Measurements from ENCODE around the gene PRIMPOL. TPM values are rescaled to one million over a fixed set of nuclear protein-coding genes. Genes with fewer than 3 reads are reported as not detected.
"Not testable (repeated sequence)": the region's sequence is repeated elsewhere in the genome, so short reads cannot be mapped to it uniquely, and the experiment has no call there.

The PRIMPOL gene
- total and polyA plus RNA-seq, 5 experiments from 2014 or later: 12.1 to 17.6 (median 16.1) TPM

DNA sequence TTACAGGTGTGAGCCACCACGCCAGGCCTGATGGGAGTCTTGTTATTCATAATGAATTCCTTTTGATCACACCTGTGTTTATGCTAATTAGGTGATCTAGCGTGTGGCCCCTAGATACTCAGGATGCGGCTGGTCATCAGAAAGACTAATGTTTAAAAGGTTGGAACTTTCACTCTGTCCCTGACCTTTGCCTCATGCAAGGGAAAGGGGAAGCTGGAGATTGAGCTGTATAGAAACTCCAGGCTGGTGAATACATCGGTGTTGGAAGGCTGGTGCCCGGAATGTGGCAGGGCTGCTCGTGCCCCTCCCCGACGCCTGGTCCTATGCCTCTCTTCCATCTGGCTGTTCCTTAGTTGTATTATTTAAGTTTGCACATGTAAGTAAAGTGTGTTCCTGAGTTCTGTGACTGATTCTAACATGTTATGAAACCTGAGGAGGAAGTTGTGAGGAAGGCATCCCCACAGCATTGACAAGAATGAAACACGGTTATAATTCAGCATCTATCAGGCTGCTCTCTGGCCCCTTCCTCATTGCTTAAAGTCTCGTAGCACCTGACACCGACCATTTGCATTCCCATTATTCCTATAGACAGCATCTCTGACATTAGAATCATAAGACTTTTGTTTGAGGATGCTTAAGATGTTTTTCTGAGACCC, 29.2 kb upstream of the PRIMPOL start:
- Mint-ChIP-seq H3K27me3 (no peaks in the 10 kb centered on the region), H3K4me1 (peaks cover 4 to 15% (median 11%) of the 10 kb centered on the region in 4 donors), H3K4me3 (no peak overlapping the region), H3K9me3 (peaks cover 0 to 1% (median 0%) of the 10 kb centered on the region in 9 donors), H3K27ac (peak overlapping the region in 1 of 10 donors; percentile 14), H3K36me3 (peaks cover 0 to 13% (median 6%) of the 10 kb centered on the region in 3 donors)
- ATAC-seq: no peak
- no peak for DNase-seq
- POLR2A ChIA-PET: interaction anchor here (0.7 kb wide), 1 partner anchor 11 kb away, joined by 3 read pairs; no protein-coding TSS in a partner anchor

DNA sequence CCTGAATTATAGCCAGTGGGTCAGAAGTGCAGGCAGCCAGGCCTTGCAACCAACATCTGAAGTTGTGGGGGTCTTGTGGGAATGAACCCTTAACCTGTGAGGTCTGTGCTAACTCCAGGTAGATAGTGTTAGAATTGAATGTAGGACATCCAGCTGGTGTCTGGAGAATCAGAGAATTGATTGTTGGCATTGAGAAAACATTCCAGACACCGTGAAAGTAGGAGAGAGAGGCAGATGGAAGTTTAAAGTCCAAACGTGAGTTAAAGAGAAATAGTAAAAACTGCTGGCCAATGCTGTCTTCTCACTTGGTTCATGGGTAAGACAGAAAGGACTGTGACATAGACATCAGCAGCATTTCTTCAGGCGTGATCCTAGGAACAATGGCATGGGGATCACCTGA, 28.0 kb upstream of the PRIMPOL start:
- Mint-ChIP-seq H3K36me3 (peaks cover 0 to 14% (median 11%) of the 10 kb centered on the region in 3 donors), H3K4me1 (peaks cover 15 to 27% (median 21%) of the 10 kb centered on the region in 4 donors), H3K4me3 (no peak overlapping the region), H3K9me3 (no peaks in the 10 kb centered on the region), H3K27ac (no peak overlapping the region), H3K27me3 (no peaks in the 10 kb centered on the region)
- POLR2A ChIA-PET: no interaction called here
- no peak for DNase-seq
- ATAC-seq: no peak

DNA sequence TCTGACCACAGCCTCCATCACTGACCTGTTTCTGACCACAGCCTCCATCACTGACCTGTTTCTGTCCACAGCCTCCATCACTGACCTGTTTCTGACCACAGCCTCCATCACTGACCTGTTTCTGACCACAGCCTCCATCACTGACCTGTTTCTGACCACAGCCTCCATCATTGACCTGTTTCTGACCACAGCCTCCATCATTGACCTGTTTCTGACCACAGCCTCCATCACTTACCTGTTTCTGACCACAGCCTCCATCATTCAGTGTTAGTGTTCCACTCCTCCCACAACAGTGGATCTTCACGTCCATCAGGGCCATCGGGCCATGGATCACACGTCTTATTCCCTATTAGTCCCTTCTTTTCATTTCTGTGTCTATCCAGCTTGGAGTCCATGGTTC, 25.0 kb upstream of the PRIMPOL start:
- not testable (repeated sequence) for H3K27me3 Mint-ChIP-seq, DNase-seq, ATAC-seq, H3K9me3 Mint-ChIP-seq
- POLR2A ChIA-PET: interaction anchor here (0.9 to 1.5 kb wide), 2 partner anchors 24 to 150 kb away, joined by 3 to 4 read pairs; partner anchors contain the start of genes CASP3 and IRF2
- Mint-ChIP-seq H3K4me1 (peaks cover 24 to 36% (median 30%) of the 10 kb centered on the region in 4 donors), H3K4me3 (peak overlapping the region in 2 of 10 donors; percentile 7 to 62), H3K36me3 (peaks cover 4 to 41% (median 23%) of the 10 kb centered on the region in 3 donors), H3K27ac (peak overlapping the region in 6 of 10 donors; percentile 14 to 86 (median 70))

DNA sequence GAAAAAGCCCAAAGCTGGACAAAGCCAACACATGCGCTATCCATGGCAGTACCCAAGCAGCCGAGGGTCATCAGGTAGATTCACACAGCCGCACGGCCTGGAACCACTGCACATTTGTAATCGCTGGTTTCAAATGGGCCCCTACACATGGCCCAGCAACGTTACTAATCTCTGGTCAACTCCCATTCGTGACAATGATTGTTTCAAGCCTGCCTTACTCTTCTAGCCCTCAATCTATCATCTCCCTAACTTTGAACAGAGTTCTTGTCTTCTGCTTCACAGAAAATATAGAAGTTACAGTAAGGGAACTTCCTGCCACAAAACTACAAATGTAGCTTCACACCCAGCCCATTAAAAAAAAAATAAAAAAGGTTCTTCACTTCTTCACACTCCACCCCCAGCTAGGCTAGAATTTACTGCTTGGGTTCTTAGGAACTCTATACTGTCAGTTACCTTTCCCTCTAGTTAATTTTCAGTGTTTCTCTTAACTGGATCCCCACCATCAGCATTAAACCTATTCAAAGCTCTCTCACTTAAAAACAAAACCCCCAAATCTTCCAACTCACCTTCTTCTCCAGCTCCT, 24.5 kb upstream of the PRIMPOL start:
- Mint-ChIP-seq H3K27ac (peak overlapping the region in 9 of 10 donors; percentile 14 to 86 (median 67)), H3K9me3 (no peaks in the 10 kb centered on the region), H3K4me3 (peak overlapping the region in 7 of 10 donors; percentile 1 to 62 (median 29)), H3K27me3 (no peaks in the 10 kb centered on the region), H3K4me1 (peaks cover 24 to 36% (median 30%) of the 10 kb centered on the region in 4 donors), H3K36me3 (peaks cover 6 to 47% (median 26%) of the 10 kb centered on the region in 3 donors)
- ATAC-seq (peak in 1 of 2 donors; percentile 51), DNase-seq (peak in 2 of 10 donors; percentile 37 to 42)
- POLR2A ChIA-PET: interaction anchor here (0.9 to 1.5 kb wide), 2 partner anchors 24 to 151 kb away, joined by 3 to 4 read pairs; partner anchors contain the start of genes CASP3 and IRF2

DNA sequence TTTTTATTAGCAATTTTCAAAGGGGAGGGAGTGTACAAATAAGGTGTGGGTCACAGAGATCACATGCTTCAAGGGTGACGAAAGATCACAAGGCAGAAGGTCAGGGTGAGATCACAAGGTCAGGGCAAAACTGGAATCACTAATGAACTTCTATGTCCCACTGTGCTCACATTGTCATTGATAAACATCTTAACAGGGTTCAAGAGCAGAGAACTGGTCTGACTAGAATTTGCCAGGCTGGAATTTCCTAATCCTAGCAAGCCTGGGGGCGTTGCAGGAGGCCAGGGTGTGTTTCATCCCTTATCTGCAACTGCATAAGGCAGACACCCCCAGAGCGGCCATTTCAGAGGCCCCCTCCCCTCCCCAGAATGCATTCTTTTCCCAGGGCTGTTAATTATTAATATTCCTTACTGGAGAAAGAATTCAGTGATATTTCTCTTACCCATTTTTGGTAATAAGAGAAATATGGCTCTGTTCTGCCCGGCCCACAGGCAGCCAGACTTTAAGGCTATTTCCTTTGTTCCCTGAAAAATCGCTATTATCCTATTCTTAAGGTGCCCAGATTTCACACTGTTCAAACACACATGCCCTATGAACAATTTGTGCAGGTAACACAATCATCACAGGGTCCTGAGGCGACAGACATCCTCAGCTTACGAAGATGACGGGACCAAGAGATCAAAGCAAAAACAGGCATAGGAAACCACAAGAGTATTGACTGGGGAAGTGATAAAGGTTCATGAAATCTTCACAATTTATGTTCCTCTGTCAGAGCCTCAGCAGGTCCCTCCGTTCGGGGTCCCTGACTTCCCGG, 23.5 kb upstream of the PRIMPOL start:
- DNase-seq (peak in 1 of 10 donors; percentile 23), ATAC-seq (peak; percentile 11 to 38)
- POLR2A ChIA-PET: interaction anchor here (0.9 to 3.0 kb wide), 4 partner anchors 13 to 151 kb away, joined by 3 to 9 read pairs (median 4); partner anchors contain the start of genes CASP3, IRF2 and PRIMPOL

DNA sequence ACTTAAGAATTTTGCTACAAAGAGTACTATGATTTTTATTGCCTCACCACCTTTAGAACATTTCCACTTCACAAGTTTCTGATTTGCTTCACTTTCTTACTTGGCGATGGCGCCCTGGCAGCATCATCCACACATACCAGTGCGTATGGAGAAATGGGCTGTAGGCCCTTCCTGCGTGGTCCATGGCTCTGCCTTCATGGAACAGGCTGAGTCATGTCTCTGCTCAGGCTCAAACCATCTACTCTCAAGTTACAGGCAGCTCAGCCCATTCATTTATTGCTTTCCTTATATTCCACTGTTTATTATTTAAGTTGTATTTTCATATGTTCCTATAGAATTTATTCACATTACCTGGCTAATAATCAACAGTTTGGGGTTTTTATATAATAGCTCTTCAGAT, 21.4 kb upstream of the PRIMPOL start:
- Mint-ChIP-seq H3K4me1 (peaks cover 25 to 36% (median 30%) of the 10 kb centered on the region in 4 donors), H3K27me3 (no peaks in the 10 kb centered on the region), H3K4me3 (no peak overlapping the region), H3K27ac (peak overlapping the region in 3 of 10 donors; percentile 4 to 40 (median 15)), H3K9me3 (no peaks in the 10 kb centered on the region), H3K36me3 (peaks cover 8 to 75% (median 41%) of the 10 kb centered on the region in 3 donors)
- POLR2A ChIA-PET: interaction anchor here (3.0 kb wide), 1 partner anchor 20 kb away, joined by 9 read pairs; the partner anchor contains the start of genes CASP3 and PRIMPOL
- DNase-seq: no peak
- ATAC-seq: no peak

More for the DNA sequence above, 23.5 kb upstream of the PRIMPOL start:
- H3K36me3 Mint-ChIP-seq: peaks cover 8 to 56% (median 33%) of the 10 kb centered on the region in 3 donors
- not testable (repeated sequence) for H3K9me3 Mint-ChIP-seq, H3K27me3 Mint-ChIP-seq
- peak overlapping the region in 6 of 10 donors; percentile 15 to 62 (median 46) for H3K4me3 Mint-ChIP-seq
- H3K4me1 Mint-ChIP-seq: peaks cover 24 to 36% (median 29%) of the 10 kb centered on the region in 4 donors
- peak overlapping the region; percentile 14 to 86 (median 70) for H3K27ac Mint-ChIP-seq

DNA sequence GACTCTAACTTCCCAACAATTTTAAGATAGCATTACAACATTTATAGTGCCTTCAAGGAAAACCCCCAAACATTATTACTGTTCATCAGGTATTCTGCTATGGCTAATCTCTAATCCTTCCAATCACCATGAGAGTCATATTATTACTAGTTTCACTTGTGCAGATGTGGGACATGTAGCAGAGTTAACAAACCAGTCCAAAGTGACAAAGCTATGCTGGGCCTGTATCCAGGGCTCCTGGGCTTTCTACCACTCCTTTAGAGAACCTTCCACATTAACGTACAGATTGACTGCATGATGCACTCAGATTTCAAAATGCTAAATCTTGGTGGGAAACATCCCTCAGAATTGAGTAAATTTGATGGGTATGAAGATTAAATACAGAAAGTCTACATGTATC, 16.7 kb upstream of the PRIMPOL start:
- Mint-ChIP-seq H3K9me3 (no peaks in the 10 kb centered on the region), H3K4me1 (peaks cover 0 to 11% (median 8%) of the 10 kb centered on the region in 4 donors), H3K27ac (peak overlapping the region in 4 of 10 donors; percentile 11 to 54 (median 29)), H3K36me3 (peaks cover 3 to 91% (median 40%) of the 10 kb centered on the region in 3 donors), H3K27me3 (no peaks in the 10 kb centered on the region), H3K4me3 (no peak overlapping the region)
- POLR2A ChIA-PET: interaction anchor here (0.5 to 0.8 kb wide), 2 partner anchors 16 to 971 kb away, joined by 3 read pairs; no protein-coding TSS in a partner anchor
- DNase-seq (no peak), ATAC-seq (no peak)

DNA sequence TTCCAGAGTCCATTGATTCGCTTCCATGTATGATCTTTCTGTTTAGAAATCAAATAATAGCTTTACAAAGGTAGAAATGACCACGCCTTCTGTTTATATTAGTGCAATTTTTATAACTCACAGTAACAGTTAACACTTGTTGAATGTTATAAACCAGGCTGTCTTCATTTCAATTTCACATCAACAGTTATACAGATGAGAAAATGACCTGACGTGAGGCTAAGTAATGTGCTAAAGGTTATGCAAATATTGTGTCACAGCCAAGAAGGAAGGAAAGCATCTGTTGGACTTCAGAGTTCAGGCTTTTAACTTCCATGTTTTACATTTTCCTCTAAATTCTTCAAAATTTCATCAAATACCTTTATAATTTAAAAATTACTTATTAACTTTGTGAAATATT, 14.2 kb upstream of the PRIMPOL start:
- peaks cover 0 to 92% (median 37%) of the 10 kb centered on the region in 3 donors for H3K36me3 Mint-ChIP-seq
- ATAC-seq (no peak), DNase-seq (no peak)
- H3K4me3 Mint-ChIP-seq: no peak overlapping the region
- no peaks in the 10 kb centered on the region for H3K9me3 Mint-ChIP-seq
- no peak overlapping the region for H3K27ac Mint-ChIP-seq
- H3K4me1 Mint-ChIP-seq: peaks cover 17 to 33% (median 25%) of the 10 kb centered on the region in 4 donors
- POLR2A ChIA-PET: interaction anchor here (0.7 to 1.5 kb wide), 2 partner anchors 21 to 161 kb away, joined by 3 read pairs; partner anchors contain the start of gene IRF2
- H3K27me3 Mint-ChIP-seq: no peaks in the 10 kb centered on the region

DNA sequence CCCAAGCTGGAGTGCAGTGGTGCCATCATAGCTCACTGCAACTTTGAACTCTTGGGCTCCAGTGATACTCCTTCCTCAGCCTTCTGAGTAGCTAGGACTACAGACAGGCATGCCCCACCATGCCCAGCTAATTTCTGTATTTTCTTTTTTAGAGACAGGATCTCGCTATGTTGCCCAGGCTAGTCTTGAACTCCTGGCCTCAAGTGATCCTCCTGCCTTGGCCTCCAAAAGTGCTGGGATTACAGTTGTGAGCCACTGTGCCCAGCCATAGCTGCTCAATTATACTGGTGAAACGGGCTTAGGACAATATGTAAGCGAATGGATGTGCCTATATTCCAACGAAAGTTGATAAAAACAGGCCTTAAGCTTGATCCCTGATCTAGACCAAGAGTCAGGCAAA, 13.4 kb upstream of the PRIMPOL start:
- no peak overlapping the region for H3K4me3 Mint-ChIP-seq
- no peak for ATAC-seq
- H3K4me1 Mint-ChIP-seq: peaks cover 20 to 38% (median 32%) of the 10 kb centered on the region in 4 donors
- H3K27ac Mint-ChIP-seq: peak overlapping the region in 1 of 10 donors; percentile 40
- DNase-seq: no peak
- H3K9me3 Mint-ChIP-seq: no peaks in the 10 kb centered on the region
- peaks cover 0 to 88% (median 33%) of the 10 kb centered on the region in 3 donors for H3K36me3 Mint-ChIP-seq
- POLR2A ChIA-PET: interaction anchor here (0.7 to 1.5 kb wide), 2 partner anchors 22 to 162 kb away, joined by 3 read pairs; partner anchors contain the start of gene IRF2
- no peaks in the 10 kb centered on the region for H3K27me3 Mint-ChIP-seq

DNA sequence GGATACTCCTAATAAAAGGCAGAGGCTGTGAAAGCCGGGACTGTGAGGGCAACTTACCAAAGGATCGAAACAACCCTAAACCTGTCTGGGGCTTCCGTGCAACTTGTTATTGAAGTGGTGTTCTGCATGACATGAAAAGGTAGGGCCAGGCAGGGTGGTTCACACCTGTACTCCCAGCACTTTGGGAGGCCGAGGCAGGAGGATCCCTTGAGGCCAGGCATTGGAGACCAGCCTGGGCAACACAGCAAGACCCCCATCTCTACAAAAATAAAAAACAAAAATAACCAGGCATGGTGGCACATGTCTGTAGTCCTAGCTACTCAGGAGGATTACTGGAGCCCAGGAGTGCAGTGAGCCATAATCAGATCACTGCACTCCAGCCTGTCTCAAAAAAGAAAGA, 12.6 kb upstream of the PRIMPOL start:
- ATAC-seq (no peak), DNase-seq (no peak)
- Mint-ChIP-seq H3K27ac (peak overlapping the region in 1 of 10 donors; percentile 41), H3K27me3 (no peaks in the 10 kb centered on the region), H3K9me3 (no peaks in the 10 kb centered on the region), H3K36me3 (peaks cover 0 to 89% (median 30%) of the 10 kb centered on the region in 3 donors), H3K4me1 (peaks cover 22 to 45% (median 40%) of the 10 kb centered on the region in 4 donors), H3K4me3 (no peak overlapping the region)
- POLR2A ChIA-PET: interaction anchor here (1.5 kb wide), 1 partner anchor 163 kb away, joined by 3 read pairs; the partner anchor contains the start of gene IRF2

DNA sequence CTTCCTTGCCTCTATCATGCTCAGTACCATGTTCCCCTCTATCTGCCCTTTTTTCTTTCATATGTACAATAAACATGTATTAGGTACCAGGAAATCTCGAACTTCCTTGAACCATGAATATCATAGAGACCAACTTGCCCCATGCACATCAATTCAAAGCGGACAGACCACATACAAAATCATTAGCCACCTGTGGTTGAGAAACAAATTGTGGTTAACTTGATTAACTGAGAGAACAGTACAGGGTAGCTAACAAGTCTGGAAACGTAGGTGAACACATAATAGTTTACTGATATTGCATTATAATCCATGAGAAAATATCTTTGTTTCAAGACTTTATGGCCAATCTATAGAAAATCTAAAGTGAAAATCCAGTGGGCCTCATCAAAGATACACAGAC, 8.5 kb upstream of the PRIMPOL start:
- DNase-seq: no peak

More for the DNA sequence above, 8.5 kb upstream of the PRIMPOL start:
- Mint-ChIP-seq H3K4me3 (peak overlapping the region in 3 of 10 donors; percentile 6 to 15 (median 9)), H3K27ac (peak overlapping the region in 1 of 10 donors; percentile 7), H3K9me3 (no peaks in the 10 kb centered on the region), H3K27me3 (no peaks in the 10 kb centered on the region), H3K36me3 (peaks cover 4 to 83% (median 22%) of the 10 kb centered on the region in 3 donors), H3K4me1 (peaks cover 24 to 73% (median 61%) of the 10 kb centered on the region in 4 donors)
- no peak for ATAC-seq
- POLR2A ChIA-PET: no interaction called here
